T-helper 1 cell treated with Interleukin-12 subunit alpha and Interleukin-12 subunit beta and Interleukin-4 antibody, amounts not matched to agents 30 μg/mL and 1 μg/mL, for 36 hours (primary cell): Measurements from ENCODE around the gene NPM3.

Experiments used
- H3K27ac Mint-ChIP-seq: one replicate; pipeline ENCODE4 v1.8.0; 2021; ENCODE audit warnings: mild to moderate bottlenecking, mixed read lengths
- H3K27me3 Mint-ChIP-seq: one replicate; pipeline ENCODE4 v1.8.0; 2021; ENCODE audit warnings: low read depth, mixed read lengths
- H3K36me3 Mint-ChIP-seq: one replicate; pipeline ENCODE4 v1.8.0; 2021; ENCODE audit warnings: low read depth, mixed read lengths
- H3K4me1 Mint-ChIP-seq: one replicate; pipeline ENCODE4 v1.8.0; 2021; ENCODE audit warnings: low read depth, mixed read lengths
- H3K4me3 Mint-ChIP-seq: one replicate; pipeline ENCODE4 v1.8.0; 2021; ENCODE audit warnings: mild to moderate bottlenecking, moderate library complexity, mixed read lengths
- H3K9me3 Mint-ChIP-seq: one replicate; pipeline ENCODE4 v1.8.0; 2021; ENCODE audit warnings: mixed read lengths

Gene NPM3

DNA sequence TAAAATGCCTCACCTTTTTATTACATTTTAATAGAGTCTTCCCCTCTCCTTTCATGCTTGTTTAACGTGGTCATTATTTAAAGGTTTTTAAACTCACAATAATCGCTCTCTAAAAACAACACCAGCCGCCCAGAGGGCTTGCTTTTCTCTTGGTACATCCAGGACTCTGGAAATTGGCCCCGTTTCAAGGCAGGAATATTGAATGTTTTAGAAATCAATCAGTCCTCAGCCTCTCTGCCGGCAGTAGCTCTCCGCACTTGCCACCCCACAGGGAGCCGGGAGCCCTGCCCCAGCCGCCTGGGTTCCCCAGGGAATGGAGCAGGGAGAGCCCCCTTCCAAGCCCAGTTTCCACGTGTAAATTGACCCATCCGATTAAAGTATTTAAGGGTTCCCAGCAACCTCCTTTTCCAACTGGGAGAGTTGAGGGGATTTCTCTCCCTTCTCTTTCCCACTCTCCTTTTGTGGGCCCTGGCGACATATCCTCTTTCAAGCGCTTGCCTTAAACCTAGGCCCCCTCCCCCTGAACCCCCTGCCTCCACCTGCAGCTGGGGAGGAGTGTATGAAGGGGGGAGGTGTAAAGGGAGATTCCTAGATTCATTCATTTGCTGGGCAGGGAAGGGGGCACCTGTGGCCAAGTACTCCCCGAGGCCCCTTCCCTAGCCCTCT lies 9.2 kb downstream of the NPM3 start:
- Mint-ChIP-seq H3K27ac (no peak overlapping the region), H3K27me3 (peaks cover 75% of the 10 kb centered on the region), H3K4me1 (peaks cover 9% of the 10 kb centered on the region), H3K36me3 (peaks cover 8% of the 10 kb centered on the region), H3K4me3 (no peak overlapping the region), H3K9me3 (no peaks in the 10 kb centered on the region)

DNA sequence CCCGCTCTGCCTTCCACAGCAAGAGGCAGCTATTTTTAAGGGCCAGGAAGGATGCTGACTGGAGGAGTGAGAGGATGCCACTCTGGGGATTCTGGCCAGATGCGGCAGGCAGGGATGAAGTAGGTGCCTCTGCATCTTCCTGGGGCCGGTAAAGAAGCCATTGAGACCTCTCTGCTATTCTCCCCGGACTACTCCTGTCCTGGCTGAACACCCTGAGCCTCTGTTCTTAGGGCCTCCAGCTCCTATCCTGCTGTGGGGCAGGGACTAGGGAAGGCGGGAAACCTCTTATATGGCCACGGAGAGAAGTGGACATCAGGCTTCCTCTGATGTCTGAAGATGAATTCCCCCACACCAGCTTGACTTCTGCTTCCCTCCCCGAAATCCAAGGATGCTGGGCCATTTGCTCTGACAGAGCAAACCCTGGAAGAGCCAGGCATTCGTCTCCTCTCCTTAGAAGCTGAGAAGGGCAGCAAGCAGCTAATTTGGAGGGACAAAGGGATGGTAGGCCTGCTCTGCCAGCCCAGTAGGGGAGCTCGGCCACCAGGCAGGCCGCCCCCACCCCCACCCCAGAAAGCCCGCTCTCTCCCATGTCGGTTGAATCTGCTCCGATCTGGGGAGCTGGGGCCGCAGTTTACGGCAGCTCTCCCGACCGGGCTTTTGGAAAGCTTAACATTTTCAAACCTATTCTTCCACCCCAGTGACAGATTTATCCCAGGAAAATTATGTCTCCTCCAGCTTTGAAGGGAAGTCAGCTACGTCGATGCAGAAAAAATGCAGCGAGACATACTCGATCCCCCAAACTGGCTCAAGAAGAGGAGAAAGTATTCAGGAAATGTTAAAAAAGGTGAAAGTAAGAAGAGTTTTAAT lies 10.1 kb downstream of the NPM3 start:
- H3K27me3 Mint-ChIP-seq = peaks cover 71% of the 10 kb centered on the region
- peaks cover 5% of the 10 kb centered on the region for H3K4me1 Mint-ChIP-seq
- H3K27ac Mint-ChIP-seq = no peak overlapping the region
- H3K9me3 Mint-ChIP-seq = no peaks in the 10 kb centered on the region
- no peak overlapping the region for H3K4me3 Mint-ChIP-seq
- H3K36me3 Mint-ChIP-seq = peaks cover 4% of the 10 kb centered on the region

DNA sequence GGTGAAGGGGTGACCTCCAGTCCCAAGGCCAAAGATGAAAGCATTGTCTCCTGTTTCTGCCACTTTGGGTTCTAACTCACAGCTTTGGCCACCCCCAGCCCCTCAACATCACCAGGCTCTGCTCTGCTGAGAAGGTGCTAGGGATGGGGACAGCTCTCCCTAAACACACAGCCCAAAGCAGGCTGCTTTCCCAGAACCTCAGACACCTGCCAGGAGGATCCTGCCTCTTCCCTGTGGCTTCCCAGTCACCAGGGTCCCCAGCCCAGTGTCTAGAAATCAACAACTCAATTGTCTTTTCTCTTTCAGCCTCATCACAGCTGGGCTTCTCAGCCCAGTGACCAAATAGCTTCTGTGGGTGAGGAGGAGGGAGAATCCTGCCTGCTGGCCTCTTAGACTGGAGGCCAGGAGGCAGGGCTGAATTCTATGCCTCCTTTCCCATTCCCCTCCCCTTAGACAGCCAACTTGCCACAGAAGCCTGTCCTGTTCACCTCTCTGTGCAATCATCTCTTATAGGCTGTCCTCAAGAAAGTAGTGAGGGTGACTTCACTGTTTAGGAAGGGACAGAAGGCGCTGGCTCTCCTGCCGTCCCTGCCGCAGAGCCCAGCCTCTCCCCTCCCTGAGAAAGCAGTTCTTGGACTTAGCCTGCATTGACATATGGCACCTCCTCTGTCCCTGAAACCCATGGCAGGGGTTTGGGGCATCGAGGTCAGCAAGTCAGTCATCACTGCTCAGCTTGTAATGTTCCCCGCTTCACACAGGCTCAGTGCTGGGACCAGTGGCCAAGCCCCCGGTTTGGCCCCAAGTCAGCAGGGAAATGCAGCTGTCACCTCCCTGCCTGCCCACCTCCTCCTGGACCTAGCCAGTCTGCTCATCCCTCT lies 11.0 kb downstream of the NPM3 start:
- H3K27me3 Mint-ChIP-seq = peaks cover 65% of the 10 kb centered on the region
- H3K4me3 Mint-ChIP-seq = no peak overlapping the region
- peaks cover 2% of the 10 kb centered on the region for H3K4me1 Mint-ChIP-seq
- no peak overlapping the region for H3K27ac Mint-ChIP-seq
- H3K36me3 Mint-ChIP-seq = no peaks in the 10 kb centered on the region
- H3K9me3 Mint-ChIP-seq = no peaks in the 10 kb centered on the region

DNA sequence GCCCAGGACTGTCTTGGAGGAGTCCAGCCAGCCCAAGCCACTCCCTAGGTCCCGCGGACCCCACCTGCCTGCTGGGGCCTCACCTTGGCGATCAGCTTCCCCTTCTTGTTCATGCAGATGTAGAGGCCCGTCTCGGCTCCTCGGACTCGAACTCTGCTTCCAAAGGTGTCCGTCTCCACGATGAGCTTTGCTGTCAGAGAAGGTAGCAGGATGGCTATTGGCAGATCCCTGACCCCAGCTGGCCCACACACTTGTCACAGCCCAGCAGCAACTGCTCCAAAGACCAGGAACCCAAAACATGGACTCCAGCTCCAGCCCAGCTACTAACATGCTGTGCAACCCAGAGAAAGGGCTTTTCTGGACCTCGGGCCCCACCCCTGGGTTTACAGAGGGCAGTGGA lies 11.9 kb downstream of the NPM3 start:
- no peaks in the 10 kb centered on the region for H3K9me3 Mint-ChIP-seq
- H3K36me3 Mint-ChIP-seq = no peaks in the 10 kb centered on the region
- H3K27ac Mint-ChIP-seq = no peak overlapping the region
- peaks cover 65% of the 10 kb centered on the region for H3K27me3 Mint-ChIP-seq
- H3K4me3 Mint-ChIP-seq = no peak overlapping the region
- no peaks in the 10 kb centered on the region for H3K4me1 Mint-ChIP-seq

DNA sequence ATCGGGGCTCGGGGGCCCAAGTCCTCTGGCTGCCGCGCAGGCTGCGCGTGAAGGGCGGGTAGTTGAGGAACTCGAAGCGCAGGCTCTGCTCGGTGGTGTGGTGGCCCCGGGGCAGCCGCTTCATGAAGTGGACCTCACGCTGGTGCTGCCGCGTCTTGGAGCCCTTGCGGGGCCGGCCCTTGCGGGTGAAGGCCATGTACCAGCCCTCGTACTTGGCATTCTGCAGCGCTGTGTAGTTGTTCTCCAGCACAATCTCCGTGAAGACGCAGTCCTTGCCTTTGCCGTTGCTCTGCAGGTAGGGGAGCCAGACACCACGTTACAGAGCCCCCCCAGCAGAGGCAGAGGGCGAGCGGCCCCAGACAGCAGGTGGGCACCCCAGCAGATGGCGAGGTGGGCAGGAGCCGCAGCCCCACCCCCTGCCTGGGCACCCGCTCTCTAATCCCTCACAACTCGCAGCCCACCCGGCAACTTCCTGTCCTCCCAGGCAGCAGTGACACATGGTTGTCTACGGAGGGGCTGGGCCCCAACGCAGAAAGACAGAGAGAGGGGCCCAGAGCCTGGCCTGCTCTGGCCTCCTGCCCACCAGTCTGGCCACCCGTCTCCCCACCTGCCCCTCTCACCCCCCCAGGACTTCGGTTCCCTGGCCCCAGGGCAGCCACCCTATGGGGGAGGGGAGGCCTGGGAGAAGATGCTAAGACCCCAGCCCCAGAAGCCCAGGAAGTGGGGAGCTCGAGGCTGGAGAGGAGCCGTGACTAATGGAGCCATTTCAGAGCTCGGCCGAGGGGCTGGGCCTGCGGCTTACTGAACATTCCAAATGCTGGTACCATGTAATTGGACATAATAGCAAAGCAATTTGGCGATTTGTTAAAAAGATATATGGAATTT lies 12.7 kb downstream of the NPM3 start:
- no peak overlapping the region for H3K27ac Mint-ChIP-seq
- no peaks in the 10 kb centered on the region for H3K9me3 Mint-ChIP-seq
- no peaks in the 10 kb centered on the region for H3K36me3 Mint-ChIP-seq
- H3K4me3 Mint-ChIP-seq = no peak overlapping the region
- H3K4me1 Mint-ChIP-seq = no peaks in the 10 kb centered on the region
- H3K27me3 Mint-ChIP-seq = peaks cover 72% of the 10 kb centered on the region

DNA sequence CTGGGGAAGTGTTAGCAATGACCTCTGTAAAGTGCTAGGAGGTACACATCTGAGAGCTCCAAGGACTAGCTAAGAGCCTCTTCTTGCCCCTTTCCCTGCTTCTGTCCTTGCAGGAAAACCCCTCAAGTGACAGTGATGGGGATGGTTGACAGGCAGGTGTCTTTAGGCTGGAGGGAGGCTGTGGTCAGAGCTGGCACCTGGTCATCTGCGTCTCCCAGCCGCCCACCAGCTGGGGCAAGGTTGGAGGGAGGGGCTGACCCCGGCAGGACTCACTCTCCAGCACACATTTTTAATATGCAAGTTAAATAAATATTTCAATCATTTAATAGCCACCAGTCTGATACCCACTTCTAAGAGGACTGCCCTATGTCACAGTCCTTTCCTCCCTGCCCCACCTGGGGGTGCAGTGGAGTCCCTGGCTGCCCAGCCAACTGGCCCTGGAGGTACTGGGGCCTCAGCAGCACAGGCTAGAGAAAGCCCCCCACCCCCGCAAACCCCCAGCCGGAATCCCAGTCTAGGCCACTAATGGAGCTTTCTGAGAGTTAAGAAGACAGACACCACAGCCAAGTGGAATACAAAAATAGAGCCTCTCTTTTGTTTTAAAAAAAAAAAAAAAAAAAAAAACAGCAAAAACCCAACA lies 13.6 kb downstream of the NPM3 start:
- Mint-ChIP-seq H3K27ac (no peak overlapping the region), H3K4me1 (no peaks in the 10 kb centered on the region), H3K4me3 (no peak overlapping the region), H3K36me3 (no peaks in the 10 kb centered on the region), H3K27me3 (peaks cover 71% of the 10 kb centered on the region), H3K9me3 (no peaks in the 10 kb centered on the region)

DNA sequence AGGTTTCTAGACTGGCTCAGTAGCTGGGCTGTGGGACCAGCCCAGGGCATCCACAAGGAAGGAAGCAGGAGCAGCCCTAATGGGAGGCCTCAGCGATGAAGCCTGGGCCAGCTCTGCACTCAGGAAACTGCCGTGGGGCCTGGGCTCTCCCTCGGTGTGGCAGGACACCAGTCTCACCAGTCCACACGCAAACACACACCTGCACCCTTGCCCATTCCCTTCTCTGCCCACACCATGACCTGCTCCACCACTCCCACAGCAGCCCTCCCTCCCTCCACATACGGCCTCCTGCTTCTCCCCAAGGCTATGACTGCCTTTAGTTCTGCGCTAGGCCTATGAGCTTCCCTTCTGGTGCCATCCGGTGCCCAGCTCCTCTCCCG lies 14.5 kb downstream of the NPM3 start:
- H3K36me3 Mint-ChIP-seq = no peaks in the 10 kb centered on the region
- H3K4me3 Mint-ChIP-seq = no peak overlapping the region
- H3K27ac Mint-ChIP-seq = no peak overlapping the region
- H3K4me1 Mint-ChIP-seq = no peaks in the 10 kb centered on the region
- no peaks in the 10 kb centered on the region for H3K9me3 Mint-ChIP-seq
- peaks cover 66% of the 10 kb centered on the region for H3K27me3 Mint-ChIP-seq

DNA sequence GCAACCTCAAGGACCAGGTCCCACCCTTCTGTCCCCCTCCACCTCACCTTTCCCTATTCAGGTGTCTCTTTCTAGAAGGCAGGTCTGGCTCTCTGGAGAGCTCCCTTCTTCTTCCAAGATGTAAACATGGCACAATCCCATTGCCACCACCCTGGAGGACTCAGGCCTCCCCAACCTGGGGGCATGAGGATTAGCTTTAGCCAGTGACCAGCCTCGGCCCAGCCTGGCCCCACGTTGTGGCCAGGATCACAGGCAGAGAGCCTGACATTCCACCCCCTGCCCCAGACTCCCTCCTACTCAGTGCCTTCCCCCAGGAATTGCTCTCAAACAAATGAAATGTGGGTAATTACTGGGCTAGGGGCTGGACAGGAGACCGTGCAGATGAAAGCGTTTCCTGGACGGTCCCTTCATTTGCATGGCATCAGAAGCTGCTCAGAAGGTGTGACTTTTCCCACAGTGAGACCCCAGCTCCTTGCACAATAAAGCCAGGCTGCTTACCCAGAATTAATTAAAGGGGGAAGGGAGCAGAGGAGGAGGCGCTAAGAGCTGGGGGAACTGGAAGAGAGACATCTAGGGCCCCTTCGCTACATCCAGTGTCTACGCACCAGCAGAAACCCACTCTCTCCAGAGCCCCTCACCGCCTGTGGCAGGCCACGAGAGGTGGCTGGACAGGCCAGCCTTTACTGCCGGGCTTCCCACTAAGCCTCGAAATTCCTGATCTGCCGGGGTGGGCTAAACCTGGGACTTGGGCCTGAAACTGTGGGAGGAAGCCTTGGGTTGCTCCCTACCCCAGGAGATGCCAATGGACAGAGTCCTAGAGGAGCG lies 15.1 kb downstream of the NPM3 start:
- peaks cover 61% of the 10 kb centered on the region for H3K27me3 Mint-ChIP-seq
- H3K4me3 Mint-ChIP-seq = no peak overlapping the region
- no peaks in the 10 kb centered on the region for H3K4me1 Mint-ChIP-seq
- no peak overlapping the region for H3K27ac Mint-ChIP-seq
- H3K36me3 Mint-ChIP-seq = no peaks in the 10 kb centered on the region
- H3K9me3 Mint-ChIP-seq = no peaks in the 10 kb centered on the region

DNA sequence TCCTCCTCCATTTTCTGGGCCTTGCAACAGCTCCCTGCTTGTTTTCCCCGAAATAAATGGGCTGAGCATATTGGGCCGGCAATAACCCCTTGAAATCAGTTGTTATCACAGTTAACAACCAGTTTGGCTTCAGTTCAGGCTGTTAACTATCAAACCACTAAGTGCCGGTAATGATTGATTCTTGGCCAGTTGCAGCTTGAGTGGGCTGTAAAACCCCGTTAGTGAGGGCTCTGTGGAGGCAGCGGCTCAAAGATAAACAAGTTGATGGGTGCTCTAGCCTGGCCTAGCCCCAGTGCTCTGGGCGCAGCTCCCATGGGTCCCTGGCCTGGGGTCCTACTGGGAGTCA lies 15.7 kb downstream of the NPM3 start:
- Mint-ChIP-seq H3K27me3 (peaks cover 55% of the 10 kb centered on the region), H3K4me3 (no peak overlapping the region), H3K9me3 (no peaks in the 10 kb centered on the region), H3K36me3 (no peaks in the 10 kb centered on the region), H3K27ac (no peak overlapping the region), H3K4me1 (no peaks in the 10 kb centered on the region)

DNA sequence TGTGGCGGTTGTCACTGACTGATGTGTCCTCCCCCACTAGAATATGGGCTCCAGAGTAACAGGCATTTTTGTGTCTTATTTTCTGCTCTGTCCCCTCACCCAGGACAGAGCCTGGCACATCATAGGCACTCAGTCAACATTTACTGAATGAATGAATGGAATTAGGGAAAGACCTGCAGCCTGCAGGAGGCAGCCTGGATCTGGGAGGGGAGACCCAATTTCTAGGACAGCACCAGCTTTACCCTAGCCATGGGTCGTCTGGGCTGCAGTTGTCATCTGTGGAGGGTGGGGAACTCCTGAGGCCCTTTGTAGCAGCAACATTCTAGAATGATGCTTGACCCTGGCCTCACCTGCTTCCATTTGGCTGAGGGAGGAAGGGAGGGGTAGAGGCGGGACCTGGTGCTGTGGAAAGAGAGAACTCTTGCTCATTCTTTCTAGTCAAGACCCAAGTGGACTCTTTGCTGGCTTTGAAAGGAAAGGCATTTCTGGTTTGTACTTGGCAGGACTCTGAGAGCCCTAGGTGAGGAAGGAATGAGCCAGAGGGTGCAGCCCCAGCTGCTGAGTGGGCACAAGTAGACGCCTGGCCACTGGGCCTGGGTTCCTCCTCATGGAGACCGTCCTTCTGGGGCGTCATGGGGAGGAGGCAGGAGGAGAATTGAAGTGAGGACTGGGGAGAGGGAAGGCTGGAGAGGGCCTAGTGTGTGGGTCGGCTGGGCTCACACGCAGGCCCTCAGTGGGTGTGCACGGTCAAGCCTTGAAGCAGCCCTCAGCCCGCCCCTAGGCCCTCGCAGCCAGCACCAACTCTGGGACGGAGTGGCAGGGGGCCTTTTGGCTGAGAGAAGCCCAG lies 16.3 kb downstream of the NPM3 start:
- Mint-ChIP-seq H3K9me3 (no peaks in the 10 kb centered on the region), H3K27ac (no peak overlapping the region), H3K4me3 (no peak overlapping the region), H3K27me3 (peaks cover 49% of the 10 kb centered on the region), H3K36me3 (no peaks in the 10 kb centered on the region), H3K4me1 (no peaks in the 10 kb centered on the region)

DNA sequence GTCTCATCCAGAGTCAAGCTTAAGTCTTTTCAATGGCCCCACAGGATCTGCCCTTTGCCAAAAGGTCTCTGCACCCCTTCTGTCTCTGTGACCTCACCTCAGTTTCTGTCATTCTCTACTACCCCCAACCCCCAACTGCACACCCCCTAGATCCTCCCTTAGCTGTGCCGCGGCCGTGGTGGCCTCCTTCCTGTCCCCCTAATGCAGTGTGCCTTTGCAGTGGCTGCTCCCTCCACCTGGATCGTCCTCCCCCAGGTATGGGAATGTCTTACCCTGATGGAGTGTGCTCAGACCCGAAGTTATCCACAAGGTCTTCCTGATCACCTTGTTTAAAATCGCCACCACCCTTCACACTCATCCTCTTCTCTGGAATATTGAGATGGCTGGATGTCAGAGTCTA lies 16.9 kb downstream of the NPM3 start:
- Mint-ChIP-seq H3K4me1 (no peaks in the 10 kb centered on the region), H3K27me3 (peaks cover 43% of the 10 kb centered on the region), H3K27ac (no peak overlapping the region), H3K36me3 (no peaks in the 10 kb centered on the region), H3K4me3 (no peak overlapping the region), H3K9me3 (no peaks in the 10 kb centered on the region)

DNA sequence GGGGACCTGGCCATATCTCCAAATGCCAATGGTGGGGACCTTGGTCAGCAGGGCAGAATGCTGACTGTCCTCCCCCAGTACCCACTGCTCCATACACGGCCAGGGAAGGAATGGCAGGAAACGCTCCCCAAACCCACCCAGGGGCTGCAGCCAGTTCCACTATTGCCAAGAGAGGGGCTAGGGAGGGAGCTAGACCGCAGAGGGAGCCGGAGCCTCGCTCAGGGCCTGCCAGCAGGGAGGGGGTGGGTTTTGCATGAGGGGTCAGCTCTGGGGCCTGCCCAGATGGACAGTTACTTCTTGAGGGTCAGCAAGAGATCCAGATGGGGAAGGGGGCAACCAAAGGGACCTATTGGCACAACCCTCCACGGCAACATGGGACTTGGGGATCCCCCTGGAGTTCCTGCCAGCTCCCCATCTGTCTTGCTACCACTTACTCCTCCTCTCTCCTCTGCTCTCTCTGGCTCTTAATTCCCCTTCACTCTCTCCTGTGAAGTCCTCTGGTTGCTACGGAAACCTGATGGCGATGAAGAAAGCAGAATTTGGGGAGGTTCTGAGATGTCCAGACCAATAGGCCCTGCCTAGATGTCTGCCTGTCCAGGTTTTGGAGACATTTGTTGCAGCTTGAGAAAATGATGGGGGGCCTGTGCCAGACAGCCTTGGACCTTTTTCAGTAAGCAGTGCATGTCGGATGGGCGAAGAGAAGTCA lies 20.0 kb downstream of the NPM3 start:
- no peaks in the 10 kb centered on the region for H3K36me3 Mint-ChIP-seq
- H3K4me1 Mint-ChIP-seq = no peaks in the 10 kb centered on the region
- no peak overlapping the region for H3K4me3 Mint-ChIP-seq
- H3K27me3 Mint-ChIP-seq = peaks cover 31% of the 10 kb centered on the region
- H3K27ac Mint-ChIP-seq = no peak overlapping the region
- no peaks in the 10 kb centered on the region for H3K9me3 Mint-ChIP-seq
